ENCODE measurements around the gene NBL1.

GRCh38 chr1:19602486-19602885, 41.6 kb upstream of the NBL1 start:
- TF ChIP-seq CTCF (IDR thresholded peaks at IDR 0.05; ENCODE audit: low read depth, low read length, missing input control) (no peak), SP1 (IDR thresholded peaks at IDR 0.05) (no peak), RAD21 (IDR thresholded peaks at IDR 0.05) (no peak), EGR1 (IDR thresholded peaks at IDR 0.05; ENCODE audit: low read depth in 2 of 2) (no peak), JUND (IDR thresholded peaks at IDR 0.05) (no peak), FOXA1 (IDR thresholded peaks at IDR 0.05) (no peak), TAF1 (conservative IDR thresholded peaks at IDR 0.05) (no peak), NR2F2 (IDR thresholded peaks at IDR 0.05) (no peak), RXRA (IDR thresholded peaks at IDR 0.05) (no peak), MAX (IDR thresholded peaks at IDR 0.05) (no peak), ZBTB33 (IDR thresholded peaks at IDR 0.05) (no peak), REST (IDR thresholded peaks at IDR 0.05) (no peak), GABPA (IDR thresholded peaks at IDR 0.05 in 1 of 2, conservative IDR thresholded peaks at IDR 0.05 in 1 of 2) (no peak), HNF4G (IDR thresholded peaks at IDR 0.05) (no peak)
